CD4-positive, alpha-beta T cell treated with Interleukin-12 subunit alpha and Interleukin-12 subunit beta, for 1 hour (primary cell): ENCODE data around the gene CYTH4.

Experiments used
- DNase-seq: peaks from one replicate; pipeline ENCODE4 v3.0.0-alpha.2; 2020

CYTH4 gene

DNA sequence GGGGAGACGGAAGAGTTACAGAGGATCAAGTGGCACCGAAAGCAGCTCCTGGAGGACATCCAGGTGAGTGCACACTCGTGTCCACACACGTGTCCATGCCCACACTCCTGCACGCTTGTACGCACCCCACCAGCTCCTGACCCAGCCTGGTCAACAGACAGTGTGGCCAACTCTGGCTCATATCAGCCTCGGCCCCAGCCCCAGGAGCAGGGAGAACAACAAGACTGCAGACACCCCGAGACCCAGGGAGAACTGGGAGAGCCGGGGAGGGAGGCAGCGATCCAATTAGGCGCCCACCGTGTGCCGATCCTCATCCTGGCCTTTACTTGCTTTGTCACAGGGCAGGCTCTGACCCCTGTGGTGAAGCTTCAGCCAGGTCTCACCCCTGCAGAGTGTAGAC, 10.3 kb downstream of the CYTH4 start:
- DNase-seq = no peak

DNA sequence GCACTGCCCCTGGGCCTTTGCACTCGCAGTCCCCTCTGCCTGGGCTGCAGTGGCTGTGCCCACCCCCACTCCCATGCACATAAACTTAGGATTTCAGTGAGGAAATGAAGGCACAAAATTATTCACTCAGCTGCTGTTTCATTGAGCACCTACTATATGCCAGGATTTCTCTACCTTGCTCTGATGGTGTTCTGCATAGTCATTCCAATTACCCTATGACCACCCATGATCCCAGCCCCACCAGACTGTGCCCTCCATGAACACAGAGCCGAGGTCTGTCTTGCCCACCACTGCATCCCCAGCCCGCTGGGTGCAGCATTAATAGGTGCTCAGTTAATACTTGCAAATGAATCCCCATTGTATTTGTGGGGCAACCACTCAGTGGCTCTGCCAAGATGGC, 10.9 kb downstream of the CYTH4 start:
- no peak for DNase-seq

DNA sequence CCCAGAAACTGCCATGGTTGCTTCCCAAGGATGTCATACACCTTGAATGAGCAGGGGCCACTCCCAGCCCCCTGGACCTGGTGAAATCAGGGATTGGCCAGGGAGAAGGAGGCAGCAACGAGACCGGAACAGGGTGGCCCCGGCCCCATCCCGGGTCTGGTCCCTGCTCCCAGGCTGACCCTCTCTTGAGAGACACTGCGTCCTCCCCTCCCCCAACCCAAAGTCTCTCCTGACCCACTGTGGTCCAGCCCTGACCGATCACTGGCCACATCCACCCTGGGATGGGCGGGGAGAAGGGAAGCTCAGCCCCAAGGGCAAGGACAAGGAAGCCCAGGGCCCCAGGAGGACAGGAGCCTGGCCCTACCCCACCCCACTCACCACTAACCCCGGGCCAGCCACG, 12.4 kb downstream of the CYTH4 start:
- DNase-seq = no peak

DNA sequence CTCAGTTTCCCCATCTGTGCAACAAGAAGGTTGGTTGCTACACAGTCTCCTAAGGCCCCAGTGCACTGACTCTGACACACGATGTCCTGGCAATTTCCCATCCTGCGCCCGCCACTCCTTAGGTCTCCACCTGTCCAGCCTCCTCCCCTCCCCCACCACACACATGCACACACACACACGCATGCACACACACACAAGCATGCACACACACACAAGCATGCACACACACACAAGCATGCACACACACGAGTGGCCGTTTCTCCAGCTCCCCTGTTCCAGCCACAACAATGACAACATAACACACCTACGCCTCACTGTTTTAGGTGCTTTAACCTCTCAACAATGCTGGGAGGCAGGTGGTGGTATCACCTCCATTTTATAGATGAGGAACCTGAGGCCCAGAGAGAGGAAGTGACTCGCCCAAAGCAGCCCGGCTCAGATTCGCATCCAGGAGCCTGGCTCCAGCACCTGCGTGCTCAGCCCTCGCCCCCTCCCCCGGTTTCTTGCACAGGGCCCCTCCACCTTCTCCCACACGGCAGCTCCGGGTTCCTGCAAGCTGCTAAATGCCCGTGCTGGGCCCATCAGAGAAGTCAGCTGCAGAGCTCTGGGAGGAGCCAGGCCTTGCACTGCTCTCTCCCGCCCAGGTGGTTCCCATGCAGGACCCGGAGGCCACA, 13.0 kb downstream of the CYTH4 start:
- DNase-seq = no peak

DNA sequence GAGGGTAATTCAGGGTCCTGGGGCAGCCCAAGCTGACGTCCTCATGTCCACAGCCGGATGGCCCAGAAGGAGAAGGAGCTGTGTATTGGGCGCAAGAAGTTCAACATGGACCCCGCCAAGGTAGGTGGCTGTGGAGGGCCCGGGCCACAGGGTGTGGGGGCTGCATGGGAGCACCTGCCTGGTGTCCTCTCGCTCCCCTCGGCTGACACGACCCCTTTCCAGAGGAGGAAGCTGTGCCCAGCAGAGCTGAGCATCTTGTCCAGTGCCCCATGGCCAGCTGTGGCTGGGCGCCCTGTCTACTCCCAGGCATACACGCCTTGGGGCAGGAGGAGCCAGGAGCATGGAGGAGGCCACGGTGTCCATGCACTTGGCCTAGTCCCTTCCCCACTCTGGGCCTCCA, 13.6 kb downstream of the CYTH4 start:
- no peak for DNase-seq

DNA sequence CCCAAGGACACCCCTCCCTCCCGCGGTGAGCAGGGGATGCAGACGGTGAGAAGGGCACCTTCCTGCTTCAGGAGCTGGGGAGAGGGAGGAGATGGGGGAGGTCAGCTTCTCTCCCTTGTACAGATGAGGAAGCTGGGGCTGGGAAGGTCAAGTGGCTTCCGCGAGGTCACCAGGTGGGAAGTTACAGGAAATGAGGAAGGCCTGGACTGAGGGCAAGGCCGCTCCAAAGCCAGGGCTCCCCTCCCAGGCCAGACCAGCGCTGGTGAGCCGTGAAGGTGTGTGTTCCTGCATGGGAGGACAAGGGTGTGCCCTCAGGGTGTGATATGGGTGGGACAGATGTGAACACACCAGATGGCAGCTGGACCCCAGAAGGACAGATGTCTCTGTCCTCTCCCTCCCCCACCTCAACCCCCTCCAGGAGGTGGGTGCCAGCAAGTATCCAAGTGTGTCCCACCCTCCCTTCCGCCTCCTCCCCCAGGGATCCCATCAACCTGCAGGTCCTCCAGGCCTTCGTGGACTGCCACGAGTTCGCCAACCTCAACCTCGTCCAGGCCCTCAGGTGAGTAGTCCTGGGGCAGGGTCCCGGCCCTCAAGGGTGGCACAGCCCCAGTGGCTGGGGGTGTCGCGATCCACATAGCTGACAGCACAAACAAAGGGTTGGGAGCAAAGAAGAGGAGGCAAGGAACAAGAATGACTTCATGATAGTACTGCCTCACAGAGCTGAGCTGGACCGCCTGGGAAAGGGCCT, 16.6 kb downstream of the CYTH4 start:
- no peak for DNase-seq

DNA sequence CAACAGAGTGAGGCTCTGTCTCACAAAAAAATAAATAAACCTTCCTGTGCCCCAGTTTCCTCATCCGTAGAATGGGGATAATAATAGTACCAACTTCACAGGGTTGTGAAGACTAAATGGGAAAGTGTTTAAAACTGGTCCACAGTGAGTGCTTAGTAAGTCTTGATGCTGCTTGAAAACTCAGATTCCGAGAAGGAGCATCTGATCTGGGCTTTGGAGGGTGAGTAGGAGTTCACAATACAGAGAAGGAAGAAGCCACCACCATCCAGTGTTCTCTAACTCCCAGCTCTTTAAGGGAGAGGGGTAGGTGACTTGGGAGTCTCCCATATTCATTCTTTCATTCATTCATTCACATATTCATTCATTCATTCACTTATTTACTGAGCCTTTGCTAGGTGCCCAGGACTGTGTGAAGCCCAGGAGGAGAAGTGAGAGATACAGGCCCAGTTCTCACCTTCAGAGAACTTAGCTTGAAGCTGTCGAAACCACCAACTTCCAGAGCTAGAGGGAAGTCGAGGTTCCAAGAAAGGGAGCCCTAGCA, 17.7 kb downstream of the CYTH4 start:
- no peak for DNase-seq

DNA sequence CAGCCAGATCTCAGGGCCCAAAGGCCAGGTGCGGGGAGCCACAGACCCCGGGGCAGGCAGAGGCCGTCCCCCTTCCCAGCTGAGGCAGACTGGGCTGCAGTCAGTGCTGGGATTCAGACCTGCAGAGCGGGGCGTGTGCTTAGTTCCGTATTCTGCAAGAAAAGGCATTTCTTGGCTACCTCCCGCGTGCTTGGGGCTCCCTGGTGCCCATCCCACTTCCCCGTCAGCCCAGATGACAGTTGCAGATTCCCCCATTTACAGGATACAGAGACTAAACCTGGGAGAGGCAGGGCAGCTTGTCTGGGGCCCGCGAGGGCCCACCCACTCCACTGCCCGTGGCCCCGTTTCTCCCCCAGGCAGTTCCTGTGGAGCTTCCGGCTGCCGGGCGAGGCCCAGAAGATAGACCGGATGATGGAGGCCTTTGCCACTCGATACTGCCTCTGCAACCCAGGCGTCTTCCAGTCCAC, 18.3 kb downstream of the CYTH4 start:
- peak; percentile 48 for DNase-seq

DNA sequence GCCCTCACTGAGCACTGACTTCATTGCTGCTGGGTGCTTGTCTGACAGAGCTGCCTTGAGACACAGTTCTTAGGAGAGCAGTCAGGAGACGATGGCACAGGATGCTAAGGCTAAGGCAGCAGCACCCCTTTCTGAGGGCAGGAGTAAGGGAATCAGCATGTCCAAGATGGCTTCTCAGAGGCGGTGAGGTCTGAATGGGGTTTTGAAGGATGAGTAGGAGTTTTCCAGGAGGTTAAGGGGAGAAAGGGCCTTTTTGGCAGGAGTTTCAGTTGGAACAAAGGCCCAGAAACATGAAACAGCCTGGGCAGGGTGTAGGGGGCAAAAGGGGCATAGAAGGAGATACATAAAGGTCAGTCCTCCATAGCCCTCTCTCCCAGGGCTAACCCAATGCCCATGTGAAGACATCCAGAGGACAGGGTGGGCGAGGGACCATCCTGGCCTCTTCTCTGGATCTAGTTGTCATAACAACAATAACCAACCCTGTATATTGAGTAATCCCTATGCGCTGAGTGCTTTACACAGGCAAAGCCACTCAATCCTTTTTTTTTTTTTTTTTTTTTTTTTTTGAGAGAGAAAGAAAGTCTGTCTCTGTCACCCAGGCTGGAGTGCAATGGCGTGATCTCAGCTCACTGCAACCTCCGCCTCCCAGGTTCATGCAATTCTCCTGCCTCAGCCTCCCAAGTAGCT, 19.0 kb downstream of the CYTH4 start:
- no peak for DNase-seq

DNA sequence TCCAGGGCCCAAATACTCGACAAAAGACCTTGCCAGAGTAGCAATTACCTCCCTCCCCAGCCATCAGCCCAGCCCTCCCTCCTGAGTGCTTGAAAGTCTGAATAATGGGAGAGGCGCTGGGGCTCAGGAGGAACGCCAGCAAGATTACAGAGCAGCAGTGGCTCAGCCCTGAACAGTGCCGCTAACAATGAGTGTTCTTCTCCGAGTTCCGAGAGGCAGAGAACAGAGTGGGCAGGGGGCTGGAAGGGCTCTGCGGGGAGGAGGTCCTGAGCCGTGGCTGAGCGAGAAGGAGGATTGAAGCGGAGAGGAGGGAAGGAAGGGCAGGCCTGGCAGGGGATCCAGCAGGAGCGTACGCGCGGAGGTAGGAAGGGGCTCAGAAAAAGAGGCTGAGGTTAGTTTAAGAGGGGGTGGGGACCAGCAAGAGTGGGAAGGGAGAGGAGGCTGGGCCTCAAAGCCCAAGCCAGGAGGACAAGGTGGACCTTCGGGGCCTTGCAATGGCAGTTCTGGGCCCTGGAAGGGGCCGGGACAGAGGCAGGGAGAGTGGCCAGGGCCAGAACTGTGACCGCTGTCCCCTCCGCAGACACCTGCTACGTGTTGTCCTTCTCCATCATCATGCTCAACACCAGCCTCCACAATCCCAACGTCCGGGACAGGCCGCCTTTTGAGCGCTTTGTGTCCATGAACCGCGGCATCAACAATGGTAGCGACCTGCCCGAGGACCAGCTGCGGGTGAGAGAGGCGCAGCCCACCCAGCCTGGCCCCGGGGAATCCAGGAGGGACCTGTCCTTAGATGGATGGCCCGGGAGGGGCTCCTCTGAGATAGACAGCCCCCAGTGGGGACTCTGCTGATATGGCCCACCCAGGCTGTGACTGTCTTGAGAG, 20.6 kb downstream of the CYTH4 start:
- DNase-seq = no peak

DNA sequence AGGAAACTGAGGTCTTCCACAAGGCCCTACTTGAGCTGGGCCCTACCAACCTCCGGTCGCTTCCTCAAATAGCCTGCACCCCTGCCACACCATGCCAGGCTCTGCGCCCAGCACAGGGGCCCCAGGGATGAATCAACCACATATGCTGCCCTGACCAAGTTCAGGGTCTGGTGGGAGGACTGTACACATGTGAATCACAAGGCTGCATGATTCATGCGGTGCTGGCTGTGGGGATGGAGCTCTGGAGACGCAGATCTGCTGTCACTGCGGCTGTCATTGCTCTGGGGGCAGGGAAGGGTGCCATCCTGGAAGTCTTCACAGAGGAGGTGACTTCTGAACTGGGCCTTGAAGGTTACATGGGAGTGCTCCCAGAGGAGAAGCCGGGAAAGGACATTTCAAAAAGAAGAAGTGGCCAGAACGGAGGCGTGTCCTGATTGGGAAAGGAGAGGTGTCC, 21.5 kb downstream of the CYTH4 start:
- peak; percentile 26 for DNase-seq

DNA sequence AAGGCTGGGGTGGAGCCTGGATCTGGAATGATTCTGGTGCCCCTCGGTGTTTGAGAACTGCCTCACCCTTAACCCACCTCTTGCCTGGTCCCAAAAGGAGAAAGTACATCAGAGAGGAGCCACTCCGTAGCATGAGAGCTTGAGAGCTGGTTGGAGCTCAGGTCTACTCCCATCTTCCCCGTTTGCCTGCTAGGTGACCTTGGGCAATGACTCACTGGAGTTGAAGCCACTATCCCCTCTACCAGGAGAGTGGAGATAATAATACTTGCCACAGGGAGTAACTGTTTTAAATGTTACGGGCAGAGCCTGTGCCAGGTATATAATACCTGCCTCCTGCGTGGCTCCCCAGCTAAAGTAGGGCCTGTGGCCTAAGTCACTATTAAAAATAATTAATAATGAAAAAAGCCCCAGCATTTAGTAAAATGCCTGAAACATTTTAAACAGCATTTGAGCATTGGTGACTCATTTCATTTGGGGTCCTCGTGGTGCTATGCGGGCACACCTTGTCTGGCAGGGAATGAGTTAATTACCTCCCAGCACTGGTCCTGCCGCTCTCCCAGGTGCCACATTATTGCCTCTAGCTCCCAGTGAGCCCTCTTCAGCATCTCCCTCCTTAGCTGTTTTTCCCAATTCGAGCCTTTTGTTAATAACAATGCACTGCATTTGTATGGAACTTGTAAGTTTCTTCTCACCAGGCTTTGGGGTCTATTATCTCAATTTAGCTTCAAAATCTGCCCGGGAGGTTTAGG, 22.5 kb downstream of the CYTH4 start:
- no peak for DNase-seq

DNA sequence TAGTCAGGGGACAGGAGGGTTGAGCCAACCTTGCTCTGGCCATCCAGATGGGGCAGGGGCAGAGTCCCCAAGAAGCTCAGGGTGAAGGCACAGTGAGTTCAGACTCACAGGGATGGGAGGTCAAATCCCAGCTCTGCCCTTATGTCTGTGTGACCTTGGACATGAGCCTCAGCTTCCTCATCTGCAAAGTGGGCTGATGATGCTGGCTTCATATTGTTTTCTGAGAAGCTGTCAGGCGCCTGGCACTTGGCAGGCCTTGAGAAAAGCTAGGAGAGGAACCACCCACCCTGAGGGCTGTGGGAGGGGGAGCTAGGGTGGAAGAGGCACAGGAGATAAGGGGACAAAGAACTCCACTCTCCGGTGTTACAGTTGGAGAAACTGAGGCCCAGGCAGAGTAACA, 23.6 kb downstream of the CYTH4 start:
- DNase-seq = no peak

DNA sequence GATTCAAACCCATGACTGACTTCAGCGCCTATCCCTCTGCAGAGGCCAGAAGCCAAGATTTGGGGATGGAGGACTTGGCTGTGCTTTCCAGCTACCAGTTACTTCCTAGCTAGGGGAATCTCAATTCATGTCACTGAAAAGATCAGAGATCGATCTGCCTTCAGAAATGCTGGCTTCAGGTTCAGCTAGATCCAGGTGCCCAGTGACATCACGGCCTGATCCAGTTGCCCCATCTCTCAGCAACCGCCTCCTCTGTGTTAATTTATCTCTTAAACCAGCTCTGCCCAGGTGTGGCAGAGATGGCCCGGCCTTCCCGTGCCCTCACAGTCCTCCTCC, 24.2 kb downstream of the CYTH4 start:
- DNase-seq = no peak

DNA sequence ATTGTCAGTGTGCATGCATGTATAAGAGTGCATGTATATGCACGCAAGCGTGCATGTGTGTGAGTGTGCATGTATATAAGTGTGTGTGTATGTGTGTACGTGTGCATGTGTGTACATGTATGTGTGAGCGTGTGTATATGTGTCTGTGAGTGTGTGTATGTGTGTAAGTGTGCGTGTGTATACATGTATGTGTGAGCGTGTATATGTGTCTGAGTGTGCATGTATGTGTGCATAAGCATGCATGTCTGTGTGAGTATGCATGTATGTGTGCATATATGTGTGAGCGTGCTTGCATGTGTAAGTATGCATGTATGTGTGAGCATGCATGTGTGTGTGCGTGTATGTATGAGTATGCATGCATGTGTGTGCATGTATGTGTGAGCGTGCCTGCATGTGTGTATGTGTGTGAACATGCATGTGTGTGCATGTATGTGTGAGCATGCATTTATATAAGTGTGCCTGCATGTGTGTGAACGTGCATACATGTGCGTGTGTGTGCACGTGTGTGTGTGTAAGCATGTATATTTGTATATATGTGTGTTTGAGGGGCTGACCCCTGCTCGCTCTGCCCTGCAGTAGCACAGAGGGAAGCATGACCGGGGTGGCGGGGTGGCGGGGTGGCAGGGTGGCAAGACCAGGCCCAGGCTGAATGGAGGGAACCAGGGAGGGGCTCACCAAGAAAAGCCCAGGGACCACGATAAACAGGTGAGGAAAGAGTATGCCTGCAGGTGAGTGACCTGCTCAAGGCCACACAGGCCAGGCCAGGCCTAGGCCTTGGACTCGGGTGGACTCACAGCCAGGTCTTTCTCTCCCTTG, 26.3 kb downstream of the CYTH4 start:
- DNase-seq = no peak

DNA sequence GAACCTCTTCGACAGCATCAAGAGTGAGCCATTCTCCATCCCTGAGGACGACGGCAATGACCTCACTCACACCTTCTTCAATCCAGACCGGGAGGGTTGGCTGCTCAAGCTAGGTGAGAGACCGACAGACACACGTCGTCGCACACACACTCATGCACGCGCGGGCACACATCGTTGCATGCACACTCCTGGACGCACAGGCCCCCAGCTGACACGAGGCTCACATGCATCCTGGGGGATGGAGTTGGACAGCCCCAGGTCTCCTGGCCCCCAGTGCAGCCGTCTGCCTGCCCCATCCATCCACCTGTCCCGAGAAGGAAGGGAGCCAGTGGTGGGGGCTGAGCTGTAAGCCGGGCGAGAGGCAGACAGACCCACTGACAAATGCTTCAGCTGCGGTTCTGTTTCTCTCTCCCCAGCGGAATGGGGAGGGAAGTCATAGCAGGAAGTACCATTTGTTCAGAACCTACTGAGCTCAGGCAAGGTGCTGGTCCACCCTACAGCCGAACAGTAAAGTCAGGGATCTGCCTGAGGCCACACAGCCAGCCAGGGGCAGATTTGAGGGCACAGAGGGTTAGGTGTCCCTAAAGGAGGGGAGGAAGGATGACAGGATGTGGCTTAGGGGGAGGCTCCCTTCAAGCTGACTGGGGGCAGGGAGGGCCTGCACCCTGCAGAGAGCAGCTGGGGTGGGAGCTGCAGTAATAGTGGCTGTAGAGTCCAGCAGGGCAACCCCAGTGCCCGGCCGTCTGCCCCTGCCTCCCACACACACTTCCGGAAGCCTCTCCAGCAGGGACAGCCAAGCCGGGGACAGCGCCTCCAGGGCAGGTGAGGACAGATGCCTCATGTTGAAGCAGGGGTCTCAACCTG, 27.1 kb downstream of the CYTH4 start:
- peak; percentile 64 for DNase-seq

DNA sequence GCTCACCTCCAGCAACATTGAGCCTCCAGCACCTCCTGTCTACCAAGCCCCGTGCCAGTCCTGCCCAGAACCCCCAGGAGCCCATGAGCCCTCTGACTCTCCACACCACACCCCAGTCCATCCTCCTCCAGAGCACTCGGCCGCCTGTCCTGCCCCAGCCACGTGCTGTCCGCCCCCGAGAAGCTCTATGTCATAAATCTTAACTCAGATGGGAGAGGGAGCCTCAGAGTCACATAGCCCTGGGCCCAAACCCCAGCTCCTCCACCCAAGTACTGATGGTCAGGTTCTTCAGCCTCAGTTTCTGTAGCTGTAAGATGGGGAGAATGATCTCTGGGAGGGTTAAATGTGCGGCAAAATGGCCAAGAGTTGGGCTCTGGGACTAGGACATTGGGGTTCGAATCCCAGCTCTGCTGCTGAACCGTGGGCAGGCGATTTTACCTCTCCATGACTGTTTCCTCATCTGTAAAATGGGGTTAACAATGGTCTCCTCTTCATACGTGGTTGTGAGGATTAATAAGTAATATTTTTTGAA, 27.8 kb downstream of the CYTH4 start:
- no peak for DNase-seq

DNA sequence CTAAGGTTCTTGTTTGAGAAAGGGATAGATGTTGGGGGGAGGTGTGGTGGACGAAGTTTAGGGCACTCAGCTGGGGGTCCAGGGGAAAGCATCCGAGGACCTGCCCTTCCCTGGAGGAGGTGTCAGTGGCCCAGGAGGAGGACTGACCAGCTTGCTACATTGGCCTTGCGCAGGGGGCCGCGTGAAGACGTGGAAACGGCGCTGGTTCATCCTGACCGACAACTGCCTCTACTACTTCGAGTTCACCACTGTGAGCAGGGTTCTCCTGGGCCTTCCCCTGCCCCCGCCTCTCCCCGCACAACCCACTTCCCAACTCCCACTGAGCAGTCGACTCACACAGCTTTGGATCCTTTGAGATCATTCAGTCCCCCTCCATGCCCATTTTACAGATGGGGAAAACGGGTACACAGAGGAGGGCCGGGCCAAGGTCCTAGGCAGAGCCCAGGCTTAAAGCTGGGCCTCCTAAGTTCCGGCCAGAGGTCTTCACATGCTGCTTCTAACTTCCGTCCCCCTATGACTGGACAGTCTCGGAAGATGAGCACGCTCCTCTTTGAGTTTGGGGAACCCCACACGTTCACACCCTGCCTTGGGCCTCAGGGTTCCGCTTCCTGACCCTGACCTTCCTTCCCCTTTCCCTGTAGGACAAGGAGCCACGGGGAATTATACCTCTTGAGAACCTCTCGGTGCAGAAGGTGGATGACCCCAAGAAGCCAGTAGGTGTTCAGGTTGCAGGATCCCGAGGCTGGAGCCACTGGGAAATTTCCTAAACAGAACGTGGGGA, 28.7 kb downstream of the CYTH4 start:
- DNase-seq = no peak

DNA sequence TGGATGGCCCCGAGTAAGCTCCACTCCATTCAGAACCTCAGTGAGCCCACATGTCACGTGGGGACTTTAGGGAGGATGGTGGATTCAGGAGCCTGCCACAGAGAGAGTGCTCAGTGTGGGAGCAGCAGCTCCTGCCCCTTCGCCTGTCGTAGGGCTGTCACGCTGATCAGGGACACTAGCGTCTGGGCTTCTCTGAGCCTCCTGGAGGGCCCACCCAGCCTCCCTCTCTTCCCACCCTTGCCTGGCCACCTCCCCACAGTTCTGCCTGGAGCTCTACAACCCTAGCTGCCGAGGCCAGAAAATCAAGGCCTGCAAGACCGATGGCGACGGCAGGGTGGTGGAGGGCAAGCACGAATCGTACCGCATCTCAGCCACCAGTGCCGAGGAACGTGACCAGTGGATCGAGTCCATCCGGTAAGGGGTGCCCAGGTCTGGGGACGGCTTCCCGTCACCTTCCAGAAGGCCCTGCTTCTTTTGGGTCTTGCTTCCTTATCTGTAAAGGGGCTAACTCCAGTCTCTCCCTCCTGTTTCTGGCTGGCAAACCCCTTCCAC, 29.5 kb downstream of the CYTH4 start:
- no peak for DNase-seq
